Measurements from ENCODE around the gene HOXA1. TPM values are rescaled to one million over a fixed set of nuclear protein-coding genes. Genes with fewer than 3 reads are reported as not detected.

HOXA1 gene
- total RNA-seq, 2 donors from 2014 or later: 3.1 TPM; not detected in 1

DNA sequence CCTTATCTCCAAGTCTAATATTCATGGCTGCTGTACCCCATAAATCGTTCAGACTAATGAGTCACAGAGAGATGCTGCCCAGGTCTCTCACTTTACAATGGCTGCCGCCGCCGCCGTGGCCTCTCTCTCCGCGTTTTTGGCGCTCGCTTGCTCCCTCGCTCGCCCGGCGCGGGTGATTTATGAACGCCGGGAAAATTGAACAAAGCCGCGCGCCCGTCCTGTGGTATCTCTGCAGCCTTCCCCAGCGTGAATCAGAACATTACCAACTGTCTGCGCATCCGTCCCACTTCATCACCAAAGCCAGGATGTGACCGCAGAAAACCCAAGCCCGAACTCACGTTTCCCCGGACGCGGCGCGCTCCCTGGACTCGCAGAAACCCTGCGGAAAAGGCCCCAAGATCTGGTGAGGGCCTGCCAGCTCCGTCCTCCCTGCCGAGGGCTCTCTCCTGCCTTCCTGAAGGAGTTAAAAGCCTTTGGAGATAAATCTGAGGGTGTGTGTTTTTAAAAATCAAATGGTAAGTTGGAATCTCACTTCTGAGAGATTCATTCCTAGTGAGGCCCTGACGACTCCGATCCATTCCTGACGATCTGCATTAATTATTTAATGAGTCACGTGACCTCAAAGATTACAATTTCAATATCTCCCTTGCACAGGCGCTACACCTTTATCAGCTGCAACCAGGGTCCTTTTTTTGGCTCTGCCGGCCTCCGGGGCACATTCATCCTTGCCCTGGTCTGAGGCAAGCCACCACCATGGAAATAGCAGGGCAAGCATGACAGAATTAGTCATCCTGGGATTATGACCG, 28.5 kb upstream of the HOXA1 start:
- H3K27ac ChIP-seq: peak overlapping the region; percentile 96 to 99
- no peaks in the 10 kb centered on the region for H3K9me3 ChIP-seq
- no peak for DNase-seq (ENCODE audit: low spot score)
- TF ChIP-seq, protein P1, sequence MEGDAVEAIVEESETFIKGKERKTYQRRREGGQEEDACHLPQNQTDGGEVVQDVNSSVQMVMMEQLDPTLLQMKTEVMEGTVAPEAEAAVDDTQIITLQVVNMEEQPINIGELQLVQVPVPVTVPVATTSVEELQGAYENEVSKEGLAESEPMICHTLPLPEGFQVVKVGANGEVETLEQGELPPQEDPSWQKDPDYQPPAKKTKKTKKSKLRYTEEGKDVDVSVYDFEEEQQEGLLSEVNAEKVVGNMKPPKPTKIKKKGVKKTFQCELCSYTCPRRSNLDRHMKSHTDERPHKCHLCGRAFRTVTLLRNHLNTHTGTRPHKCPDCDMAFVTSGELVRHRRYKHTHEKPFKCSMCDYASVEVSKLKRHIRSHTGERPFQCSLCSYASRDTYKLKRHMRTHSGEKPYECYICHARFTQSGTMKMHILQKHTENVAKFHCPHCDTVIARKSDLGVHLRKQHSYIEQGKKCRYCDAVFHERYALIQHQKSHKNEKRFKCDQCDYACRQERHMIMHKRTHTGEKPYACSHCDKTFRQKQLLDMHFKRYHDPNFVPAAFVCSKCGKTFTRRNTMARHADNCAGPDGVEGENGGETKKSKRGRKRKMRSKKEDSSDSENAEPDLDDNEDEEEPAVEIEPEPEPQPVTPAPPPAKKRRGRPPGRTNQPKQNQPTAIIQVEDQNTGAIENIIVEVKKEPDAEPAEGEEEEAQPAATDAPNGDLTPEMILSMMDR (IDR thresholded peaks at IDR 0.05): no peak
- H3K4me1 ChIP-seq (ENCODE audit: control insufficient read depth in 1 of 2, low read depth in 2 of 2): peaks cover 3 to 78% of the 10 kb centered on the region in 2 donors
- H3K36me3 ChIP-seq: no peaks in the 10 kb centered on the region
- peak overlapping the region; percentile 99 for H3K4me3 ChIP-seq
- no peak for ATAC-seq (ENCODE audit: insufficient number of reproducible peaks, low FRiP score, low read depth)
- no peaks in the 10 kb centered on the region for H3K27me3 ChIP-seq (replicated peaks; ENCODE audit: insufficient read depth)

DNA sequence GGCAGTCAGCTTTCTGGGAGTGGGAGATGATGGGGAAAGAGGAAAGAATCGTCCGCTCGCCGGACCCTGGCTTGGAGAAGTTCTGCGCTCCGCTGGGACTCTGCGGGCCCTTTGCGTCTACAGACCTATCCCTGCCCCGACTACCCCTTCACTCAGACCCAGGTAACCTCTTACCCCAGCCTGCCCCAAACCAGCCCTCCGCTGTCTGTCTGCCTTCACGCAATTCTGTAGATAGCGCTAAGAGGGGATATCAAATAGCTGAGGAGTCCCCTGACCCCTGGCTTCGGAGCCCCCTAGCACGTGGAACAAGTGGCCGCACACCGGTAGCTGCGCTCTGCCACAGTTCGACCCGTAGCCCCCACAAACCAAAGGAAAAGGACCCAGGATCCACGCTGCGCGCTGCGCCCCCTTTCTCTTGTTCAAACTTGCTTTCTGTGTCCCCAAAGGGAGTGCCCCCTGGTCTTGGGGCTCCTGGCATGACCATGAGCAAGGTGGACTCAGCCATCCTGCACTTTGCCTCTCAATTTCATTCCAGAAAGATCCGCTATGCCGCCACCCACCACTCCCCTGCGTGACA, 27.8 kb upstream of the HOXA1 start:
- H3K27ac ChIP-seq: peak overlapping the region; percentile 96 to 99
- H3K4me3 ChIP-seq: peak overlapping the region; percentile 99
- no peak for ATAC-seq (ENCODE audit: insufficient number of reproducible peaks, low FRiP score, low read depth)
- H3K9me3 ChIP-seq: no peaks in the 10 kb centered on the region
- no peak for DNase-seq (ENCODE audit: low spot score)
- H3K4me1 ChIP-seq (ENCODE audit: control insufficient read depth in 1 of 2, low read depth in 2 of 2): peaks cover 3 to 78% of the 10 kb centered on the region in 2 donors
- no peaks in the 10 kb centered on the region for H3K36me3 ChIP-seq
- TF ChIP-seq, protein P1 (IDR thresholded peaks at IDR 0.05): no peak
- H3K27me3 ChIP-seq (replicated peaks; ENCODE audit: insufficient read depth): no peaks in the 10 kb centered on the region

DNA sequence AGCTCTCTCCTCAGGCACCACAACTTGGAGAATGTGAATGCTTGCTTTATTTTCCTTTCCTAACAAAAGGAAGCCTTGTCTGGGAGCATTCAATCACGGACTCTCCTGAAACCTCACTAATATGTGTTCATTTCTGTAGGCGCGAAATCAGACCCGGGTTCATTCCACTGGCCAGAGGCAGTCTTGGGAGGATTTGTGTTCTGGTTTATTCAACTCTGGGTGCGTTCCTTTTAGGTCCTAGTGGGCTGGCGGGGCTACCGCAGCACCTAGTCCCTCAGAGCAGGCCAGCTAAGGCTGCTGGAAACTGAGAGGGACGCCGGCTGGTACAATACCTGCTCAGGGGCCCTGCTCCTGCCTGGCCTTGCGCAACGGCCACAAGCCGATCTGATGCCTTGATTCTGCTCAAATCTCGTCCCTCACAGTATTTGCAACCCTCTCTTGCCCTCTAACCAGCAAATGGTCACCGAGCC, 27.2 kb upstream of the HOXA1 start:
- peaks cover 3 to 79% of the 10 kb centered on the region in 2 donors for H3K4me1 ChIP-seq (ENCODE audit: control insufficient read depth in 1 of 2, low read depth in 2 of 2)
- DNase-seq (ENCODE audit: low spot score) (no peak), ATAC-seq (ENCODE audit: insufficient number of reproducible peaks, low FRiP score, low read depth) (no peak)
- TF ChIP-seq, protein P1 (IDR thresholded peaks at IDR 0.05): no peak
- no peaks in the 10 kb centered on the region for H3K27me3 ChIP-seq (replicated peaks; ENCODE audit: insufficient read depth)
- no peaks in the 10 kb centered on the region for H3K36me3 ChIP-seq
- H3K4me3 ChIP-seq: peak overlapping the region; percentile 99
- peak overlapping the region; percentile 96 to 99 for H3K27ac ChIP-seq
- H3K9me3 ChIP-seq: no peaks in the 10 kb centered on the region

DNA sequence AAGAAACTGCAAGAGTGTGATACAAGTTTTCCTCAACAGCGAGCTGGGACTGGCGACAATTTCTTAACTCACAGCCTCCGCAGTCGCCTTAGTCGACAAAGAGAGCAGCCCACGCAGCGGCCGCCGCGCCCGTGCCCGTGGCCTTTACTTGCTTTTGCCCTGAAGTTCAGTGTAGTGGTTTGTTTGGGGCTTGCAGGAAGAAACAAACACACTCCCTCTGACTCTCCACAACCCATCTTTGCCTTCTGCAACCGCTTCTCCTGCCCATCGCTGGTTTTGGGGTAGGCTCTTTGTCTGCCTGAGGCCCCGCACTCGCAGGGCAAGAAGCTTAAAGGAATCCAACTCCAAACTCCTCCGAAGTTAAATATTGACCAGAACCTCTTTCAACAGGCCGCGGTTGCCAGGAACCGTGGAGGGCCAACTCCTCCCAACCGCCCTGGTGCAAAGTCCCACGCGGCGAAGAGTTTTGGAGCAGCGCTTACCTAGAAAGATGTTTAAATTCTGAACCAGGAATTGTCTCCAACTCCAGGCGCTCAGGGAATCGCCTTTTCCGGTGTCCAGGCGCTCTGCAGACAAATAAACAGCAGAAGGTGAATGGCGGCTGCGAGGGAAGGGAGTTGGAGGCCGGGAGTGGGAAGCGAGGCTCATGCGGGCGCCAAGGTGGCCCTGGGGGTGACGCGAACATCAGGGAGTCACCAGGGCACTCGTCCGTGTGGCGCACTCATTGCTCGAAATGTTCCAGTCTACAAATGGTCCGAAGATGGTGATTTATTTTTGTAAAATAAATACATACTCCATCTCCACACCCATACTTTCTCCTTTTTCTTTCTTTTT, 26.5 kb upstream of the HOXA1 start:
- H3K36me3 ChIP-seq: no peaks in the 10 kb centered on the region
- TF ChIP-seq, protein P1 (IDR thresholded peaks at IDR 0.05): no peak
- DNase-seq (ENCODE audit: low spot score) (no peak), ATAC-seq (ENCODE audit: insufficient number of reproducible peaks, low FRiP score, low read depth) (no peak)
- H3K27ac ChIP-seq: peak overlapping the region; percentile 96 to 99
- peaks cover 3 to 71% of the 10 kb centered on the region in 2 donors for H3K4me1 ChIP-seq (ENCODE audit: control insufficient read depth in 1 of 2, low read depth in 2 of 2)
- peak overlapping the region; percentile 99 for H3K4me3 ChIP-seq
- no peaks in the 10 kb centered on the region for H3K27me3 ChIP-seq (replicated peaks; ENCODE audit: insufficient read depth)
- H3K9me3 ChIP-seq: no peaks in the 10 kb centered on the region

DNA sequence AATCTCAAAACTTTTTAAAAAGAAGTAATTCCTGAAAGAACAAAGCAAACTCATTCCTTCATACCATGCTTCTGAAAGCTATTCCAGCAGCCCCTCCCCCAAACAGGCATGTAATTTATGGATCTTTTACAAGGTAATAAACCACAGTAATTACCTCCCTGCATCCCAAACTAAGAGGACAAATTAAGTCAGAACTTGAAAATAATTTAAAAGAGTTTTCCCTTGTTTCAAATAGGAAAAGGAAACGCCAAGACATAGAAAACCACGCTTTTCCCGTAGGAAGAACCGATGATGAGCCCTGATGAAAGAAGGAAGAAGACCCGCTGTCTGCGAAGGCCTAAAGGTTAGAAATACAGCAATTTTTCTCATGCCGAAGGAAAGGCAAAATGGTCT, 25.9 kb upstream of the HOXA1 start:
- Histone ChIP-seq H3K4me1 (ENCODE audit: control insufficient read depth in 1 of 2, low read depth in 2 of 2) (peaks cover 3 to 66% of the 10 kb centered on the region in 2 donors), H3K9me3 (no peaks in the 10 kb centered on the region), H3K27ac (peak overlapping the region; percentile 96 to 99), H3K27me3 (replicated peaks; ENCODE audit: insufficient read depth) (no peaks in the 10 kb centered on the region), H3K36me3 (no peaks in the 10 kb centered on the region), H3K4me3 (peak overlapping the region; percentile 99)
- TF ChIP-seq, protein P1 (IDR thresholded peaks at IDR 0.05): no peak
- DNase-seq (ENCODE audit: low spot score) (no peak), ATAC-seq (ENCODE audit: insufficient number of reproducible peaks, low FRiP score, low read depth) (no peak)
